Vagina (tissue), 2 donors: Measurements from ENCODE around the gene PEX13. TPM values are rescaled to one million over a fixed set of nuclear protein-coding genes. Genes with fewer than 3 reads are reported as not detected.
"Not testable (repeated sequence)": the region's sequence is repeated elsewhere in the genome, so short reads cannot be mapped to it uniquely, and the experiment has no call there.

Source experiments
- DNase-seq, 2 donors: peaks; one replicate each; pipeline ENCODE4 v3.0.0-alpha.2; 2017; ENCODE audit errors: extremely low spot score in 2 of 2
- H3K27ac ChIP-seq: fragments of 200-600 bp; sonication (generic); one replicate; pipeline ENCODE4 v1.5.1; 2019
- H3K27me3 ChIP-seq: fragments of 200-600 bp; sonication (generic); one replicate; pipeline ENCODE4 v1.5.1; 2019
- H3K36me3 ChIP-seq, 2 donors: fragments of 200-600 bp; sonication (generic); one replicate each; pipeline ENCODE4 v1.5.1; 2017 to 2019
- H3K4me1 ChIP-seq: fragments of 200-600 bp; sonication (generic); one replicate; pipeline ENCODE4 v1.5.1; 2019
- H3K4me3 ChIP-seq, 2 donors: fragments of 200-600 bp; sonication (generic); 1 replicate in 1 of 2; 2 replicates in 1 of 2; pipeline ENCODE4 v1.5.1; 2016 to 2019
- H3K9me3 ChIP-seq: fragments of 200-600 bp; sonication (generic); one replicate; pipeline ENCODE4 v1.5.1; 2019
- POLR2A ChIP-seq, 2 donors: fragments of 450-650 bp; IDR thresholded peaks; one replicate each; pipeline ENCODE4 v1.6.1; 2017; ENCODE audit warnings: antibody characterized with exemption in 2 of 2, mild to moderate bottlenecking in 2 of 2, moderate library complexity in 2 of 2
- POLR2AphosphoS5 ChIP-seq, 2 donors: sonication (generic); formaldehyde crosslinking; IDR thresholded peaks; one replicate each; pipeline ENCODE4 v1.9.0; 2017; ENCODE audit warnings: antibody characterized with exemption in 2 of 2, mild to moderate bottlenecking in 2 of 2, low read depth in 1 of 2; ENCODE audit not compliant: insufficient read depth in 1 of 2
- intact Hi-C: fragments of 100-400 bp; cut with DNase I; formaldehyde crosslinking; loops from one replicate; pipeline ENCODE4 v1.15.1; 2023
- total RNA-seq: library from RNA; depleted of rRNA; stranded (reverse); fragments of >200 nt; gene quantifications from one replicate; pipeline ENCODE4 v1.2.3, GENCODE V29; 2016
- TF ChIP-seq, protein P1 (sequence below), 3 experiments: fragments of 450-650 bp in 2 of 3; fragments of 200-600 bp in 1 of 3; sonication (generic) in 1 of 3; IDR thresholded peaks; one replicate each; pipeline ENCODE4 v1.5.1; 2017 to 2019; ENCODE audit warnings: antibody characterized with exemption in 3 of 3, mild to moderate bottlenecking in 2 of 3, moderate library complexity in 2 of 3

Gene PEX13
- total RNA-seq, 1 donor from 2014 or later = 18.7 TPM

DNA sequence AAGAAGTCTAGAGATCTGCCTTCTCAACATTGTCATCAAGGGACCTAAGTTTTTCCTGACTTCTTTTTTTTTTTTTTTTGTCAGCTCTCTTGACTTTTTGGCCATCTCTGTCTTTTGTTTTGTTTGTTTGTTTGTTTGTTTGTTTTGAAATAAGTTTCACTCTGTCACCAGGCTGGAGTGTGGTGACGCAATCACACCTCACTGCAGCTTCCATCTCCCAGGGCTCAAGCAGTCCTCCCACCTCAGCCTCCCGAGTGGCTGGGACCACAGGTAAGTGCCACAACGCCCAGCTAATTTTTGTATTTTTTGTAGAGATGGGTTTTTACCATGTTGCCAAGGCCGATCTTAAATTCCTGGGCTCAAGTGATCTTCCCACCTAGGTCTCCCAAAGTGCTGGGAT is 6.2 kb downstream of the PEX13 start:
- Histone ChIP-seq H3K9me3 (no peaks in the 10 kb centered on the region), H3K4me1 (peaks cover 37% of the 10 kb centered on the region), H3K27ac (no peak overlapping the region), H3K36me3 (peaks cover 0 to 11% of the 10 kb centered on the region in 2 donors), H3K27me3 (no peaks in the 10 kb centered on the region), H3K4me3 (no peak overlapping the region)
- TF ChIP-seq POLR2A (IDR thresholded peaks at IDR 0.05) = no peak
- TF ChIP-seq, protein P1, sequence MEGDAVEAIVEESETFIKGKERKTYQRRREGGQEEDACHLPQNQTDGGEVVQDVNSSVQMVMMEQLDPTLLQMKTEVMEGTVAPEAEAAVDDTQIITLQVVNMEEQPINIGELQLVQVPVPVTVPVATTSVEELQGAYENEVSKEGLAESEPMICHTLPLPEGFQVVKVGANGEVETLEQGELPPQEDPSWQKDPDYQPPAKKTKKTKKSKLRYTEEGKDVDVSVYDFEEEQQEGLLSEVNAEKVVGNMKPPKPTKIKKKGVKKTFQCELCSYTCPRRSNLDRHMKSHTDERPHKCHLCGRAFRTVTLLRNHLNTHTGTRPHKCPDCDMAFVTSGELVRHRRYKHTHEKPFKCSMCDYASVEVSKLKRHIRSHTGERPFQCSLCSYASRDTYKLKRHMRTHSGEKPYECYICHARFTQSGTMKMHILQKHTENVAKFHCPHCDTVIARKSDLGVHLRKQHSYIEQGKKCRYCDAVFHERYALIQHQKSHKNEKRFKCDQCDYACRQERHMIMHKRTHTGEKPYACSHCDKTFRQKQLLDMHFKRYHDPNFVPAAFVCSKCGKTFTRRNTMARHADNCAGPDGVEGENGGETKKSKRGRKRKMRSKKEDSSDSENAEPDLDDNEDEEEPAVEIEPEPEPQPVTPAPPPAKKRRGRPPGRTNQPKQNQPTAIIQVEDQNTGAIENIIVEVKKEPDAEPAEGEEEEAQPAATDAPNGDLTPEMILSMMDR (IDR thresholded peaks at IDR 0.05) = no peak
- TF ChIP-seq POLR2AphosphoS5 (IDR thresholded peaks at IDR 0.05; ENCODE audit: insufficient read depth in 1 of 2, low read depth in 1 of 2) = no peak
- DNase-seq = no peak
- intact Hi-C loops = no loop called here

DNA sequence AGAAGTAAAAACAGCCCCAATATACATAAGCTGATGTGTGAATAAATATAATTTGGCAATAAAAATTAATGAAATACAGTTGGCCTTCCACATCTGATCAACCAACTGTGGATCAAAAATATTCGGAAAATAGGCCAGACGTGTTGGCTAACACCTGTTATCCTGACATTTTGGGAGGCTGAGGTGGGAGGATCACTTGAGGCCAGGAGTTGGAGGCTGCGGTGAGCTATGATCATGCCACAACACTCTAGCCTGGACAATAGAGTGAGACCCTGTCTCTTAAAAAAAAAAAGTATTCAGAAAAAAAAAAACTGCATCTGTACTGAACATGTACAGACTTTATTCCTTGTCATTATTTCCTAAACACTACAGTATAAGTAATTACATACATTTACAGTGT is 12.0 kb downstream of the PEX13 start:
- Histone ChIP-seq H3K27me3 (no peaks in the 10 kb centered on the region), H3K27ac (no peak overlapping the region), H3K4me1 (peaks cover 7% of the 10 kb centered on the region), H3K9me3 (no peaks in the 10 kb centered on the region), H3K36me3 (peaks cover 0 to 36% of the 10 kb centered on the region in 2 donors), H3K4me3 (no peak overlapping the region)
- intact Hi-C loops = no loop called here
- DNase-seq = no peak
- TF ChIP-seq POLR2AphosphoS5 (IDR thresholded peaks at IDR 0.05; ENCODE audit: insufficient read depth in 1 of 2, low read depth in 1 of 2) (no peak), POLR2A (IDR thresholded peaks at IDR 0.05) (no peak)
- TF ChIP-seq, protein P1 (IDR thresholded peaks at IDR 0.05) = no peak

DNA sequence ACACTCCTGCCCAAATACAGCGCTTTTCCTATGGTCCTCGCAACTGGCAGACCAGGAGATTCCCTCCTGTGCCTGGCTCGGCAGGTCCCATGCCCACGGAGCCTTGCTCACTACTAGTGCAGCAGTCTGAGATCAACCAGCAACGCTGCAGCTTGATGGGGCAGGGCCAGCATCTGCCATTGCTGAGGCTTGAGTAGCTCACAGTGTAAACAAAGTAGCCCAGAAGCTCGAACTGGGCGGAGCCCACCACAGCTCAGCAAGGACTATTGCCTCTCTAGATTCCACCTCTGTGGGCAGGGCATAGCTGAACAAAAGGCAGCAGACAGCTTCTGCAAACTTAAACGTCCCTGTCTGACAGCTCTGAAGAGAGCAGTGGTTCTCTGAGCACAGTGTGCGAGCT is 17.1 kb downstream of the PEX13 start:
- H3K4me3 ChIP-seq, H3K27ac ChIP-seq, H3K27me3 ChIP-seq, DNase-seq, intact Hi-C loops, H3K9me3 ChIP-seq, H3K4me1 ChIP-seq: not testable (repeated sequence)
- H3K36me3 ChIP-seq = peaks cover 0 to 44% of the 10 kb centered on the region in 2 donors

DNA sequence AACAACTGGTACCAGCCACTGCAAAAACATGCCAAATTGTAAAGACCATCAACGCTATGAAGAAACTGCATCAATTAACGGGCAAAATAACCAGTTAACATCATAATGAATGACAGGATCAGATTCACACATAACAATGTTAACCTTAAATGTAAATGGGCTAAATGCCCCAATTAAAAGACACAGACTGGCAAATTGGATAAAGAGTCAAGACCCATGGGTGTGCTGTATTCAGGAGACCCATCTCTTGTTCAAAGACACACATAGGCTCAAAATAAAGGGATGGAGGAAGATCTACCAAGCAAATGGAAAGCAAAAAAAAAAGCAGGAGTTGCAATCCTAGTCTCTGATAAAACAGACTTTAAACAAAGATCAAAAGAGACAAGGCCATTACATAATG is 19.1 kb downstream of the PEX13 start:
- H3K9me3 ChIP-seq, H3K27ac ChIP-seq, DNase-seq, H3K4me3 ChIP-seq, intact Hi-C loops, H3K4me1 ChIP-seq, H3K27me3 ChIP-seq: not testable (repeated sequence)
- peaks cover 0 to 40% of the 10 kb centered on the region in 2 donors for H3K36me3 ChIP-seq

DNA sequence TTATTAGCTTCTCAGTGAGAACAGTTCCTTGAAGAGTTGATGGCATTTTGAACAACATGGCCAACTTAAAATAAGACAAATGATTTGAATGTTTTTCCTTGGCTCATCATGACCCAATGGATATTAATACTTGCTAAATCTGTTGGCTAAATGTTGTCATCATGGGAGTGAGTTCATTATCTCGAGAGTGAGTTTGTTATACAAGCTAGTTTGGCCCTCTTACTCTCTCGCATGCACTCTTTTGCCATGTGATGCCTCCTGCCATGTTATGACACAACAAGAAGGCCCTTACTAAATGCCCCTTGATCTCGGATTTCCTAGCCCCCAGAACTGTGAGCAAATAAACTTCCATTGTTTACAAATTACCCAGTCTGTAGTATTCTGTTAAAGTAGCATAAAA is 25.3 kb downstream of the PEX13 start:
- no peak overlapping the region for H3K4me3 ChIP-seq
- no peak for TF ChIP-seq POLR2A (IDR thresholded peaks at IDR 0.05)
- no peak for TF ChIP-seq POLR2AphosphoS5 (IDR thresholded peaks at IDR 0.05; ENCODE audit: insufficient read depth in 1 of 2, low read depth in 1 of 2)
- TF ChIP-seq, protein P1 (IDR thresholded peaks at IDR 0.05) = no peak
- no peak for DNase-seq
- peaks cover 13% of the 10 kb centered on the region for H3K4me1 ChIP-seq
- H3K36me3 ChIP-seq = peaks cover 0 to 5% of the 10 kb centered on the region in 2 donors
- intact Hi-C loops = no loop called here
- no peaks in the 10 kb centered on the region for H3K27me3 ChIP-seq
- H3K27ac ChIP-seq = no peak overlapping the region
- no peaks in the 10 kb centered on the region for H3K9me3 ChIP-seq

DNA sequence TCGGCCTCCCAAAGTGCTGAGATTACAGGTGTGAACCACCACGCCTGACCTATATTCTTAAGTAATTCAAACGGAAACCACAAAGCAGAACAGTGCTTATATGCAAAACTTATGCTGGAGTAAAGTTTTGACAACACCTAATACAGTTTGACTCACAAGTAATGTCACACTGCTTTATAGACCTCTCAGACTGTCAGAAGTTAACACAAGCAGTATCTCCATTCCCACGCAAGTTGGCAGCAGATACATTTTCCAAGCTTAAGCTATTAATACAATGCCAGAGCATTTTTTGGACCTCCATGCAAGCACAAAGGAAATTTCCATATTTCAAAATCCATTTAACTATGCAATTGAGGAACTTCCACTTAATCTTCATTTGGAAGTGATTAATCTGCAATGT is 27.1 kb downstream of the PEX13 start:
- Histone ChIP-seq H3K4me1 (peaks cover 13% of the 10 kb centered on the region), H3K9me3 (no peaks in the 10 kb centered on the region), H3K27ac (no peak overlapping the region), H3K4me3 (no peak overlapping the region), H3K27me3 (no peaks in the 10 kb centered on the region), H3K36me3 (peaks cover 0 to 23% of the 10 kb centered on the region in 2 donors)
- no peak for DNase-seq
- TF ChIP-seq, protein P1 (IDR thresholded peaks at IDR 0.05) = no peak
- no peak for TF ChIP-seq POLR2A (IDR thresholded peaks at IDR 0.05)
- no peak for TF ChIP-seq POLR2AphosphoS5 (IDR thresholded peaks at IDR 0.05; ENCODE audit: insufficient read depth in 1 of 2, low read depth in 1 of 2)
- intact Hi-C loops = no loop called here
